Suprapubic skin (tissue), 3 donors: ENCODE results near the gene RIPOR3.

Experiments
- CTCF ChIP-seq, 2 donors: fragments of 200-600 bp in 1 of 2; fragments of 450-650 bp in 1 of 2; sonication (generic) in 1 of 2; IDR thresholded peaks; one replicate each; pipeline ENCODE4 v1.5.1; 2016 to 2019; ENCODE audit warnings: antibody characterized with exemption in 2 of 2, mild to moderate bottlenecking in 1 of 2, moderate library complexity in 1 of 2
- POLR2A ChIP-seq, 2 donors: fragments of 450-650 bp; IDR thresholded peaks; one replicate each; pipeline ENCODE4 v1.6.1; 2017; ENCODE audit warnings: antibody characterized with exemption in 2 of 2, mild to moderate bottlenecking in 2 of 2, moderate library complexity in 2 of 2

GRCh38 chr20:50588034-50588736 is 103.2 kb downstream of the RIPOR3 start:
- TF ChIP-seq CTCF (IDR thresholded peaks at IDR 0.05), result peak; percentile 79 to 95
- no peak for TF ChIP-seq POLR2A (IDR thresholded peaks at IDR 0.05)
